CD4-positive, alpha-beta T cell treated with Interleukin-10 for 1 hour (primary cell): ENCODE results near the gene NDRG3.
"Not testable (repeated sequence)": the region's sequence is repeated elsewhere in the genome, so short reads cannot be mapped to it uniquely, and the experiment has no call there.

Source experiments
- DNase-seq: peaks from one replicate; pipeline ENCODE4 v3.0.0-alpha.2; 2020

Gene NDRG3

GRCh38 chr20:36758276-36758675 lies 12.4 kb upstream of the NDRG3 start:
- no peak for DNase-seq

GRCh38 chr20:36756496-36756895 lies 10.6 kb upstream of the NDRG3 start:
- no peak for DNase-seq

GRCh38 chr20:36754656-36755222 lies 8.8 kb upstream of the NDRG3 start:
- DNase-seq, result peak; percentile 69

- DNase-seq, result no peak
Observed at GRCh38 chr20:36752582-36752981, 6.7 kb upstream of the NDRG3 start.

GRCh38 chr20:36745234-36745926 lies 510 bp downstream of the NDRG3 start:
- no peak for DNase-seq

GRCh38 chr20:36744764-36745191 lies 1.1 kb downstream of the NDRG3 start:
- DNase-seq, result no peak

GRCh38 chr20:36744243-36744642 lies 1.6 kb downstream of the NDRG3 start:
- DNase-seq, result no peak

DNA sequence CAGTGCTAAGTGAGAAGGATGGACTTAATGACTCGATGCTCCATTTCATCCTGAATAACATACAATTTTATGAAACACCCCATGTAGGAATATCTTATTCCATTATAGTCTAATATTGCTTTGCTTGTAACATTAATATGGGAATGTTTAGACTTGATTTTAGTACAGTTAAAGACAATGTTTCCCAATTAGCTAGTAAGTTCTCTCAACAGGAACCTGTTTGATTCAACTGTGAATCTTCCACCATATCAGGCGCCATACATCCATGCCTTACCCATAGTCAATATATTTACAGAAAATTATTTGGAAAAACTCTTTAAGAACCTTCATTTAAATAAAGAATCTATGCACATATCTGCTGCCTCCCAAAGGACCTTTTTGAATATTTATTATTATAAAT lies 3.3 kb downstream of the NDRG3 start:
- DNase-seq, result no peak

GRCh38 chr20:36741072-36741471 lies 4.8 kb downstream of the NDRG3 start:
- DNase-seq, result no peak

DNA sequence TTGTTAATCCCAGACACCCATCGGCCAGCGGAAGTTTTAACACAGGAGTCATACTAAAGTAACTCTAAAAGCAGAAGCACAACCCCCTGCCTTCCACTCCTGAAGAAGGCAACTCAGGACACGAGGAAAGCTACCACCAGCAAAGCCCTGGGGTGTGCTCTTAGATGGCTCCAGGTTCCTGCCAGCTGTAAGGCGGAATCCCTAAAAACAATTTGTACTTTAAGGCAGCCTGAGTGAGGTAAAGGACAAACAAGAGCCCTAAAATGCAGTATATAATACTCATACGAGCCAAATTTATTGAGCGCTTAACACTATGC lies 8.7 kb downstream of the NDRG3 start:
- no peak for DNase-seq

GRCh38 chr20:36736451-36737182 lies 9.3 kb downstream of the NDRG3 start:
- no peak for DNase-seq

GRCh38 chr20:36732456-36732855 lies 13.4 kb downstream of the NDRG3 start:
- no peak for DNase-seq

DNA sequence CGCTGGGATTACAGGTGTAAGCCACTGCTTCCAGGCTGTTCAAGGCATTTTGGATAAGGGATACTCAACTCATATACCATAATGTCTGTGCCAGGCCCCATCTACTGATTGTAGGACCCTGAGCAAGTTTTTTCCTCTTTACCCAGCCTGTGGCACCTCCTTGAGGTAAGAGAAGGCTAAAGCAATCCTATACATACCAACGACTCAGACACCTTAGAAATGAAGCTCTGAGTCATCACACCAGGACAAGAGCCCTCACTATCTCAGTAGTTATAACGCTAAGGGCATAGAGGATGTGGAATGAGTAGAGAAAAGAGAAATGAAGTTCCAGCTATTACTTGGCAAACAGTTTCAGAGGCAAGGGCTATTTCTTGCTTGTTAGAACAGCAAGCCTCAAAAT lies 16.9 kb downstream of the NDRG3 start:
- DNase-seq, result peak; percentile 13

- DNase-seq, result no peak
Observed at GRCh38 chr20:36726168-36726567, 19.7 kb downstream of the NDRG3 start.

DNA sequence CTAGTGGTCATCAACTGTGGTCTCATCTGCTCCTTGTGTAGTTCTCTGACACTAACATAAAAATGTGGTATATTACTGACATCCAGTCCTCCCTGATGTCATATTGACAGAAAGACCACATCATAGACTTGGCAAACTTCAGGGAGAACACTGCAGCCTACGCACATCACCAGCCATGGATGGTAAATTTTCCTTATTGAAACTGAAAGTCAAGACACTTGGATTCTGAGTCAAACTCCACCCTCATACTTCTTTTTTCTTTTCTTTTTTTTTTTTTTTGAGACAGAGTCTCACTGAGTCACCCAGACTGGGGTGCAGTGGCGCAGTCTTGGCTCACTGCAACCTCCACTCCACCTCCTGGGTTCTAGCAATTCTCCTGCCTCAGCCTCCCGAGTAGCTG lies 25.4 kb downstream of the NDRG3 start:
- no peak for DNase-seq

- DNase-seq, result peak; percentile 35
Observed at GRCh38 chr20:36717657-36718056, 28.2 kb downstream of the NDRG3 start.

GRCh38 chr20:36717021-36717420 lies 28.9 kb downstream of the NDRG3 start:
- no peak for DNase-seq

- DNase-seq, result no peak
Observed at GRCh38 chr20:36712775-36713174, 33.1 kb downstream of the NDRG3 start.

DNA sequence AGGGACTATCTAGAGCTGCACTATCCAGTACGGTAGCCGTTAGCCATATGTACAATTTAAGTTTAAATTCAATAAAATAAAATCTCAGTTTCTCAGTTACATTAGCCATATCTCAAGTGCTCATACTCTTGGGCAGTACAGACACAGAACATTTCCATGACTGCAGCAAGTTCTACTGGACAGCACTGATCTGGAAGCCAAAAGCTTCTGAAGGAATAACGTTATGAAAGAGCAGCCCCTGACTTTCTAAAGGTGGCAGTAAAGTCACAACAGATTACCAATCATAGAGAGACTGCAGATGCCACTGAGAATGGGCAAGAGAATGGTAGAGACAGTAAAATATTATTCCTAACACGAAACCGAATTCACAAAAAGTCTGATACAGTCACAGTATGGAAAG lies 36.8 kb downstream of the NDRG3 start:
- no peak for DNase-seq

GRCh38 chr20:36703530-36703929 lies 42.4 kb downstream of the NDRG3 start:
- DNase-seq, result no peak

- no peak for DNase-seq
Observed at GRCh38 chr20:36700438-36700837, 45.5 kb downstream of the NDRG3 start.

DNA sequence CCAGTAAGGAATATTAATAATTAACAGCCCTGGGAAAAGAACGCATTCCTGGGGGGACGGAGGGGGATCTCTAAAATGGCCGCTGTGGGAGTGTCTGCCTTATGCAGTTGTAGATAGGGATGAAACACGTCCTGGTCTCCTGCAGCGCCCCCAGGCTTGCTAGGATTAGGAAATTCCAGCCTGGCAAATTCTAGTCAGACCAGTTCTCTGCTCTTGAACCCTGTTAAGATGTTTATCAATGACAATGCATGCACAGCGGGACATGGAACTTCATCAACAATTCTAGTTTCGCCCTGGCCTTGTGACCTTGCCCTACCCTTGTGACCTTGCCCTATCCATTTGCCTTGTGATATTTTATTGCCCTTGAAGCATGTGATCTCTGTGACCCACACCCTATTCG lies 50.4 kb downstream of the NDRG3 start:
- DNase-seq, result not testable (repeated sequence)

DNA sequence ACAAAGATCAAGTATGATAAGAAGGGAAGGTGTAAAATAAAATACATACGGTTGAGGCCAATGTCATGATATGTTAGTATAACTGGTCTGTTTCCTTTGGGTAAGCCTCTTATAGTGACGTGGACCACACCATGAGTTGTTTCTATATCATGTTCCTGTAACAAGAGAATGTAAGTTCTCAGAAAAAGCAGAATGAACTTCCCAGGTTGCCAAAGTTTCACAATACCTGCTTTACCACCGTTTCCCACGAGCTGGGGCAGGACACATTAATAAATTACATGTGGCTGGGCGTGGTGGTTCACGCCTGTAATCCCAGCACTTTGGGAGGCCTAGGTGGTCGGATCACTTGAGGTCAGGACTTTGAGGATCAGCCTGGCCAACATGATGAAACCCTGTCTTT lies 57.3 kb downstream of the NDRG3 start:
- DNase-seq, result no peak

- DNase-seq, result no peak
Observed at GRCh38 chr20:36687850-36688249, 58.0 kb downstream of the NDRG3 start.

- no peak for DNase-seq
Observed at GRCh38 chr20:36686944-36687343, 58.9 kb downstream of the NDRG3 start.
